Ovary (tissue), 3 donors: ENCODE data around the gene KCNK6.

Experiments
- CTCF ChIP-seq, 3 donors: fragments of 450-650 bp in 2 of 3; fragments of 200-600 bp in 1 of 3; IDR thresholded peaks; one replicate each; pipeline versions ENCODE4 v1.5.1 to v1.8.0; 2016 to 2022; ENCODE audit warnings: antibody characterized with exemption in 3 of 3, mild to moderate bottlenecking in 1 of 3
- EP300 ChIP-seq: sonication (generic); formaldehyde crosslinking; IDR thresholded peaks from one replicate; pipeline ENCODE4 v1.6.1; 2017; ENCODE audit warnings: antibody characterized with exemption
- POLR2A ChIP-seq: fragments of 450-650 bp; IDR thresholded peaks from one replicate; pipeline ENCODE4 v1.6.1; 2017; ENCODE audit warnings: antibody characterized with exemption, mild to moderate bottlenecking, moderate library complexity
- donor health status: DM: no; HTN: no; CAD: no.

GRCh38 chr19:38307597-38307996, 12.0 kb upstream of the KCNK6 start:
- TF ChIP-seq CTCF (IDR thresholded peaks at IDR 0.05) (no peak), EP300 (no peak), POLR2A (no peak)
